Calu3 (cell line): ENCODE results near the gene OR10Z1. TPM values are rescaled to one million over a fixed set of nuclear protein-coding genes. Genes with fewer than 3 reads are reported as not detected.

Experiments used
- BruUV-seq: library from RNA; stranded (reverse); fragments of 400-500 nt; replicated peaks from 2 replicates; lab custom pipeline; 2021; lab: Mats Ljungman, UMichigan
- CTCF ChIA-PET: fragments of 300-600 bp; sonication (Branson Sonifier 250); formaldehyde crosslinking; loops from one replicate; lab custom pipeline; 2022; ENCODE audit warnings: antibody characterized with exemption; lab: Charles Lee
- DNase-seq: peaks from one replicate; pipeline ENCODE4 v3.0.0; 2022
- H3K27ac Mint-ChIP-seq: one replicate; pipeline ENCODE4 v1.8.0; 2022; ENCODE audit warnings: mixed read lengths; ENCODE audit not compliant: unreplicated experiment
- H3K27me3 Mint-ChIP-seq: one replicate; pipeline ENCODE4 v1.8.0; 2022; ENCODE audit warnings: mixed read lengths; ENCODE audit not compliant: unreplicated experiment
- H3K36me3 Mint-ChIP-seq: one replicate; pipeline ENCODE4 v1.8.0; 2022; ENCODE audit warnings: mild to moderate bottlenecking, moderate library complexity, mixed read lengths; ENCODE audit not compliant: insufficient read depth, unreplicated experiment
- H3K4me1 Mint-ChIP-seq: one replicate; pipeline ENCODE4 v1.8.0; 2022; ENCODE audit warnings: mild to moderate bottlenecking, low read depth, mixed read lengths; ENCODE audit not compliant: unreplicated experiment
- H3K4me3 Mint-ChIP-seq: one replicate; pipeline ENCODE4 v1.8.0; 2022; ENCODE audit warnings: mild to moderate bottlenecking, low read depth, moderate library complexity, mixed read lengths; ENCODE audit not compliant: unreplicated experiment
- H3K9me3 Mint-ChIP-seq: one replicate; pipeline ENCODE4 v1.8.0; 2022; ENCODE audit warnings: low read depth, mixed read lengths; ENCODE audit not compliant: unreplicated experiment
- CTCF ChIP-seq: fragments of 200-600 bp; IDR thresholded peaks from one replicate; pipeline ENCODE4 v1.8.0; 2022; ENCODE audit warnings: antibody characterized with exemption; ENCODE audit not compliant: unreplicated experiment
- intact Hi-C: fragments of 100-400 bp; cut with micrococcal nuclease; formaldehyde crosslinking; loops from one replicate; pipeline ENCODE4 v1.10.0; 2022; ENCODE audit not compliant: unreplicated experiment
- total RNA-seq: library from RNA; stranded (reverse); gene quantifications from 2 replicates; pipeline ENCODE4 v1.2.3, GENCODE V29; 2022

The OR10Z1 gene
- total RNA-seq, 1 experiment from 2014 or later = not detected

GRCh38 chr1:158583962-158584361 lies 21.1 kb upstream of the OR10Z1 start:
- CTCF ChIA-PET = no interaction called here
- peaks cover 6% of the 10 kb centered on the region for H3K9me3 Mint-ChIP-seq
- BruUV-seq = no TSS peak
- no peaks in the 10 kb centered on the region for H3K36me3 Mint-ChIP-seq
- no peak overlapping the region for H3K4me3 Mint-ChIP-seq
- no peaks in the 10 kb centered on the region for H3K27me3 Mint-ChIP-seq
- no peak for TF ChIP-seq CTCF
- DNase-seq = no peak
- H3K27ac Mint-ChIP-seq = no peak overlapping the region
- H3K4me1 Mint-ChIP-seq = no peaks in the 10 kb centered on the region
- intact Hi-C loops = no loop called here

GRCh38 chr1:158586942-158587341 lies 18.1 kb upstream of the OR10Z1 start:
- H3K27me3 Mint-ChIP-seq = no peaks in the 10 kb centered on the region
- intact Hi-C loops = no loop called here

GRCh38 chr1:158600735-158601134 lies 4.3 kb upstream of the OR10Z1 start:
- Mint-ChIP-seq H3K4me3 (no peak overlapping the region), H3K27me3 (peaks cover 14% of the 10 kb centered on the region), H3K27ac (no peak overlapping the region), H3K4me1 (no peaks in the 10 kb centered on the region), H3K36me3 (no peaks in the 10 kb centered on the region), H3K9me3 (peaks cover 10% of the 10 kb centered on the region)
- TF ChIP-seq CTCF = no peak
- BruUV-seq = no TSS peak
- no peak for DNase-seq
- CTCF ChIA-PET = no interaction called here
- intact Hi-C loops = no loop called here

More at GRCh38 chr1:158586942-158587341, 18.1 kb upstream of the OR10Z1 start:
- Mint-ChIP-seq H3K4me1 (no peaks in the 10 kb centered on the region), H3K27ac (no peak overlapping the region), H3K36me3 (no peaks in the 10 kb centered on the region), H3K4me3 (no peak overlapping the region), H3K9me3 (peaks cover 8% of the 10 kb centered on the region)
- no TSS peak for BruUV-seq
- DNase-seq = no peak
- TF ChIP-seq CTCF = no peak
- CTCF ChIA-PET = no interaction called here

GRCh38 chr1:158607296-158607695 lies 2.2 kb downstream of the OR10Z1 start:
- Mint-ChIP-seq H3K27ac (no peak overlapping the region), H3K36me3 (no peaks in the 10 kb centered on the region), H3K27me3 (peaks cover 32% of the 10 kb centered on the region), H3K4me1 (no peaks in the 10 kb centered on the region), H3K9me3 (no peaks in the 10 kb centered on the region), H3K4me3 (no peak overlapping the region)
- intact Hi-C loops = no loop called here
- CTCF ChIA-PET = no interaction called here
- no TSS peak for BruUV-seq
- DNase-seq = no peak
- TF ChIP-seq CTCF = no peak
